HepG2 (cell line): ENCODE results near the gene FAF1.

Source experiments
- BHLHE40 ChIP-seq: IDR thresholded peaks from 2 replicates; pipeline ENCODE4 v1.6.1; 2011; ENCODE audit warnings: low read length, improper control_type of control experiment
- CHD2 ChIP-seq: IDR thresholded peaks from 2 replicates; pipeline ENCODE4 v1.6.1; 2011; ENCODE audit warnings: low read depth, low read length, improper control_type of control experiment
- MXI1 ChIP-seq: IDR thresholded peaks from 3 replicates; pipeline ENCODE4 v1.6.1; 2012; ENCODE audit warnings: low read depth, low read length, inconsistent platforms, borderline replicate concordance
- NCOA2 ChIP-seq: sonication (generic); formaldehyde crosslinking; IDR thresholded peaks from 2 replicates; pipeline ENCODE4 v1.8.0; 2022; ENCODE audit warnings: inconsistent platforms
- NFIC ChIP-seq: IDR thresholded peaks from 2 replicates; pipeline ENCODE4 v1.6.1; 2012; ENCODE audit warnings: mild to moderate bottlenecking, low read length, inconsistent platforms
- POLR2AphosphoS5 ChIP-seq: IDR thresholded peaks from 2 replicates; pipeline ENCODE4 v1.6.1; 2012; ENCODE audit warnings: low read depth, low read length
- ZNF616 ChIP-seq: sonication (generic); formaldehyde crosslinking; IDR thresholded peaks from 2 replicates; pipeline ENCODE4 v1.5.0; 2020; ENCODE audit warnings: low read depth, mild to moderate bottlenecking, missing genetic modification reagents
- ZNF674 ChIP-seq: sonication (generic); formaldehyde crosslinking; IDR thresholded peaks from 2 replicates; pipeline ENCODE4 v1.5.0; 2020; ENCODE audit warnings: low read depth, mild to moderate bottlenecking, missing genetic modification reagents
- ZNF792 ChIP-seq: IDR thresholded peaks from 2 replicates; pipeline ENCODE4 v1.6.1; 2016
- TF ChIP-seq, protein P1 (sequence below): sonication (generic); formaldehyde crosslinking; IDR thresholded peaks from 2 replicates; pipeline ENCODE4 v1.4.0; 2020; ENCODE audit warnings: missing genetic modification reagents, mild to moderate bottlenecking, borderline replicate concordance
- TF ChIP-seq, protein P2 (sequence below): sonication (generic); formaldehyde crosslinking; IDR thresholded peaks from 2 replicates; pipeline ENCODE4 v1.5.0; 2020; ENCODE audit warnings: mild to moderate bottlenecking, missing genetic modification reagents, moderate library complexity
- TF ChIP-seq, protein P3 (sequence below): sonication (generic); formaldehyde crosslinking; IDR thresholded peaks from 2 replicates; pipeline ENCODE4 v1.4.0; 2020; ENCODE audit warnings: mild to moderate bottlenecking, missing genetic modification reagents
- TF ChIP-seq, protein P4 (sequence below): sonication (generic); formaldehyde crosslinking; IDR thresholded peaks from 2 replicates; pipeline ENCODE4 v1.5.1; 2020; ENCODE audit warnings: mild to moderate bottlenecking, missing genetic modification reagents

DNA sequence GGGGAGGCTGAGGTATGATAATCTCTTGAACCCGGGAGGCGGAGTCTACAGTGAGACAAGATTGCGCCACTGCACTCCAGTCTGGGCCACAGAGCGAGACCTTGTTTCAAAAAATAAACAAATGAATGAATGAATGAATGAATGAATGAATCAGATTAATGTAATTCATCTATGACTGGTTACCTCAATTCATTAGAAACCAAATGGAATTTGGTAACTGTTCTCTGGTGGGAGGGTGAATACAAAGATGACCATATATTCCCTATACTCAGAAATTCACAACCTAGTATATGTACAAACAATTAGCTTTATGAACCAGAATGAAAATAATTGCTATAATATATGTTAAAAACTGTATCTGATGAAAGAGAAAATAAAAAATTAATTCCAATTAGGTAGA, 80.9 kb downstream of the FAF1 start:
- TF ChIP-seq ZNF616 (CRISPR knock-in tag) (no peak), CHD2 (no peak), MXI1 (no peak), NCOA2 (CRISPR knock-in tag) (no peak), POLR2AphosphoS5 (no peak), BHLHE40 (no peak), NFIC (no peak), ZNF792 (CRISPR knock-in tag) (no peak), ZNF674 (no peak)
- TF ChIP-seq, protein P1, sequence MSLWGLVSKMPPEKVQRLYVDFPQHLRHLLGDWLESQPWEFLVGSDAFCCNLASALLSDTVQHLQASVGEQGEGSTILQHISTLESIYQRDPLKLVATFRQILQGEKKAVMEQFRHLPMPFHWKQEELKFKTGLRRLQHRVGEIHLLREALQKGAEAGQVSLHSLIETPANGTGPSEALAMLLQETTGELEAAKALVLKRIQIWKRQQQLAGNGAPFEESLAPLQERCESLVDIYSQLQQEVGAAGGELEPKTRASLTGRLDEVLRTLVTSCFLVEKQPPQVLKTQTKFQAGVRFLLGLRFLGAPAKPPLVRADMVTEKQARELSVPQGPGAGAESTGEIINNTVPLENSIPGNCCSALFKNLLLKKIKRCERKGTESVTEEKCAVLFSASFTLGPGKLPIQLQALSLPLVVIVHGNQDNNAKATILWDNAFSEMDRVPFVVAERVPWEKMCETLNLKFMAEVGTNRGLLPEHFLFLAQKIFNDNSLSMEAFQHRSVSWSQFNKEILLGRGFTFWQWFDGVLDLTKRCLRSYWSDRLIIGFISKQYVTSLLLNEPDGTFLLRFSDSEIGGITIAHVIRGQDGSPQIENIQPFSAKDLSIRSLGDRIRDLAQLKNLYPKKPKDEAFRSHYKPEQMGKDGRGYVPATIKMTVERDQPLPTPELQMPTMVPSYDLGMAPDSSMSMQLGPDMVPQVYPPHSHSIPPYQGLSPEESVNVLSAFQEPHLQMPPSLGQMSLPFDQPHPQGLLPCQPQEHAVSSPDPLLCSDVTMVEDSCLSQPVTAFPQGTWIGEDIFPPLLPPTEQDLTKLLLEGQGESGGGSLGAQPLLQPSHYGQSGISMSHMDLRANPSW (CRISPR knock-in tag) = no peak
- TF ChIP-seq, protein P2, sequence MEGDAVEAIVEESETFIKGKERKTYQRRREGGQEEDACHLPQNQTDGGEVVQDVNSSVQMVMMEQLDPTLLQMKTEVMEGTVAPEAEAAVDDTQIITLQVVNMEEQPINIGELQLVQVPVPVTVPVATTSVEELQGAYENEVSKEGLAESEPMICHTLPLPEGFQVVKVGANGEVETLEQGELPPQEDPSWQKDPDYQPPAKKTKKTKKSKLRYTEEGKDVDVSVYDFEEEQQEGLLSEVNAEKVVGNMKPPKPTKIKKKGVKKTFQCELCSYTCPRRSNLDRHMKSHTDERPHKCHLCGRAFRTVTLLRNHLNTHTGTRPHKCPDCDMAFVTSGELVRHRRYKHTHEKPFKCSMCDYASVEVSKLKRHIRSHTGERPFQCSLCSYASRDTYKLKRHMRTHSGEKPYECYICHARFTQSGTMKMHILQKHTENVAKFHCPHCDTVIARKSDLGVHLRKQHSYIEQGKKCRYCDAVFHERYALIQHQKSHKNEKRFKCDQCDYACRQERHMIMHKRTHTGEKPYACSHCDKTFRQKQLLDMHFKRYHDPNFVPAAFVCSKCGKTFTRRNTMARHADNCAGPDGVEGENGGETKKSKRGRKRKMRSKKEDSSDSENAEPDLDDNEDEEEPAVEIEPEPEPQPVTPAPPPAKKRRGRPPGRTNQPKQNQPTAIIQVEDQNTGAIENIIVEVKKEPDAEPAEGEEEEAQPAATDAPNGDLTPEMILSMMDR (CRISPR knock-in tag) = no peak
- TF ChIP-seq, protein P3, sequence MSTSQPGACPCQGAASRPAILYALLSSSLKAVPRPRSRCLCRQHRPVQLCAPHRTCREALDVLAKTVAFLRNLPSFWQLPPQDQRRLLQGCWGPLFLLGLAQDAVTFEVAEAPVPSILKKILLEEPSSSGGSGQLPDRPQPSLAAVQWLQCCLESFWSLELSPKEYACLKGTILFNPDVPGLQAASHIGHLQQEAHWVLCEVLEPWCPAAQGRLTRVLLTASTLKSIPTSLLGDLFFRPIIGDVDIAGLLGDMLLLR (CRISPR knock-in tag) = no peak
- TF ChIP-seq, protein P4, sequence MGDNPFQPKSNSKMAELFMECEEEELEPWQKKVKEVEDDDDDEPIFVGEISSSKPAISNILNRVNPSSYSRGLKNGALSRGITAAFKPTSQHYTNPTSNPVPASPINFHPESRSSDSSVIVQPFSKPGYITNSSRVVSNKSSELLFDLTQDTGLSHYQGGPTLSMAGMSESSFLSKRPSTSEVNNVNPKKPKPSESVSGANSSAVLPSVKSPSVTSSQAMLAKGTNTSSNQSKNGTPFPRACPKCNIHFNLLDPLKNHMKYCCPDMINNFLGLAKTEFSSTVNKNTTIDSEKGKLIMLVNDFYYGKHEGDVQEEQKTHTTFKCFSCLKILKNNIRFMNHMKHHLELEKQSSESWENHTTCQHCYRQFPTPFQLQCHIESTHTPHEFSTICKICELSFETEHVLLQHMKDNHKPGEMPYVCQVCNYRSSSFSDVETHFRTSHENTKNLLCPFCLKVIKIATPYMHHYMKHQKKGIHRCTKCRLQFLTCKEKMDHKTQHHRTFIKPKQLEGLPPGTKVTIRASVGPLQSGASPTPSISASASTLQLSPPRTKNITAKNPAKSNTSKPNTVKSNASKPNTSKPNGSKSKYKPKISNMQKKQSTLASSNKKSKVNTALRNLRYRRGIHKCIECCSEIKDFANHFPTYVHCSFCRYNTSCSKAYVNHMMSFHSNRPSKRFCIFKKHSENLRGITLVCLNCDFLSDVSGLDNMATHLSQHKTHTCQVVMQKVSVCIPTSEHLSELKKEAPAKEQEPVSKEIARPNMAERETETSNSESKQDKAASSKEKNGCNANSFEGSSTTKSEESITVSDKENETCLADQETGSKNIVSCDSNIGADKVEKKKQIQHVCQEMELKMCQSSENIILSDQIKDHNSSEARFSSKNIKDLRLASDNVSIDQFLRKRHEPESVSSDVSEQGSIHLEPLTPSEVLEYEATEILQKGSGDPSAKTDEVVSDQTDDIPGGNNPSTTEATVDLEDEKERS (CRISPR knock-in tag) = no peak
